HPDE6-E6E7 (cell line): Measurements from ENCODE around the gene SETD5.
"Not testable (repeated sequence)": the region's sequence is repeated elsewhere in the genome, so short reads cannot be mapped to it uniquely, and the experiment has no call there.

ENCODE experiments used
- DNase-seq: peaks from one replicate; pipeline ENCODE4 v3.0.0; 2011; ENCODE audit warnings: missing footprints; ENCODE audit errors: extremely low spot score

Gene SETD5

DNA sequence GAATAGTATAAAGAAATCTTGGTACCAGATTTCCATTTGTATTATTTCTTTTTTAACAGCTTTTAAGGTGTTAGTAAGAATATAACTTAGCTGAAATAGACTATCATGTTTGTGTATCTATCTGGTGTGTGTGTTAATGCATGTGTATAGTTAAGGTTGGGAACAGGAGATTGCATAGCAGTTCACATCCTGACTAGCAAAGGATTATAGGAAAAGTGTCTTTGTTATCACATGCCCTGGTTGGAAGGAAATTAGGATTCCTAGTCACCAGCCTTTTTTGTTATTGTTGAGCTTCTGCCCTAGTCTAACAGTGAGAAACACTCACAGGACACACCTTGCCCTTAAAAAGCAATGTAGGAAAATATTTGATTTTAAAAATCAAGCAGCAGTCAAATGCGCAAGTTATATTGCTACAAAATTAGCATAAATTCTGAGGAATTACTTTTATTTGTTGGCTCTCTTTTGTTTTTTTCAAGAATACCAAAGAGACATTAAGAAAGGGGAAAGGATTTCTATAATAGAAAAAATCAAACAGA, 58.2 kb downstream of the SETD5 start:
- no peak for DNase-seq

DNA sequence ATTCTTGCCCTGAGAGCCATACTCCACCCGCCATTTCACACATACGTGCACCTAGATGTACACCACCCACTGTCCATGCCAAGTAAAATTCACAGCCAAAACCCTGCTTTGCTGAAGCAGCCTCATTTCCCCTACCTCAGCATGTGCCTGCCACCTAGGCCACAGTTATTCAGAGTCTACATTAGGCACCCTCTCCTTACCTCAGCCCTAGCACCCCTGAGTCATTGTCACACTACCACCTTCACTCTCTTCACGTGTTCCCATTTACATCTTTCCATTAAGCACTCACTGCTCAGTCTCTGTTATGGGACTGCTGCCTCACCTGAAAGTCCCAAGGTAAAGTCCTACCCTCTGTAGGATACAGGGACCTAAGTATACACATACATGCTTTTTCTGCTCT, 70.0 kb downstream of the SETD5 start:
- no peak for DNase-seq

DNA sequence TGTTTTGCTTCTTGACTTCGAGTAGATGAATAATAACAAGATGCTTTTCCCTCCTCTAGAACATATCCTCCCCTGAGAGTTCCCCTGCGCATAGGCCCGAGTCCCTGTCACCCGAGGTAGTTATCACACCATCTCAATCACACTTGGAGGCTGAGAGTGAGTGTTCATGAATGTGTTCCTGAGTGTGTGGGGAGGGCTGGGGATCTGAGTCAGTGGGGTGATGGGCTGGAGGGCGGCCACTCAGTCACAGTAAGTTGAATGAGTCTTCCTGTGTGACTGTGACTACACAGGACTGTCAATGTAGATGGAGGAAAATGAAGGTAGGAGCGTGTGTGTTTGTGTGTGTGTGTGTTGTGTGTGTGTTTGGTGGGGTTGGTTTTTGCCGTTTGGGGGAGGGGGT, 71.0 kb downstream of the SETD5 start:
- no peak for DNase-seq

DNA sequence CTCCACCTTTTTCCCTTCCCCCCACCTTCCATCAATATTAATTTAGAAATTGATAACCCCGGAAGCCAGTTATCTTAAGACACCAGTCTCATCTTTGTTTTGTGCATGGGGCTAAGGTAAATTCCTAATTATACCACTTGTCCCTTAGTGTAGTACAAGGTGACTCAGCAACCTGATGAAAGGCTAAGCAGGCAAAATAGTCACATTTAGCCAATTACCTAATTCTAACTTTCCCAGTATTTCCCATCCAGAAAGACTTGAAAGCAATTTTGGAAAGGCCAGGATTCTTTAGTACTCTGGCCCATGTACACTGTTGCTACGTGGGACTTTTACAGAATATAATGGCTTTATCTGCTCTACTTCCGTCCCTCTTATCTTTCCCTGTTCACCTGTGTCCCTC, 72.6 kb downstream of the SETD5 start:
- no peak for DNase-seq

- no peak for DNase-seq
Measured at GRCh38 chr3:9473496-9474065, 76.2 kb downstream of the SETD5 start.

DNA sequence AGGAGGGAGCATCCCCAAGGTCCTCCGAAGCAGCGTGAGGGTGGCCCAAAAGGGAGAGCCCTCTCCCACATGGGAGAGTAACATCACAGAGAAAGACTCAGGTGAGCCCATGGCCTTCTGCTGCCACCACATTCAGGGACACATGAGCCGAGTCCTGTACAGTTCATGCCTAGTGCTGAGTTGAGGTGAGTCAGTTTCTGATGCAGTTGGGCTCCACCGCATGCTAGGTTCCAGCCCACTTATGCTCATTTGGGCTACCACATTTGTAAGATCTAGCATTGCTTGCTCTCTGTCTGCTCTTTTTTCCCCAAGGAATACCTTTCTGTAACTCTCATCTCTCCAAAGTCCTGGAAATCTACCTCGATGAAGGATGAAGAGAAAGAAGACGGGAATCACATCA, 77.1 kb downstream of the SETD5 start:
- DNase-seq, result no peak

DNA sequence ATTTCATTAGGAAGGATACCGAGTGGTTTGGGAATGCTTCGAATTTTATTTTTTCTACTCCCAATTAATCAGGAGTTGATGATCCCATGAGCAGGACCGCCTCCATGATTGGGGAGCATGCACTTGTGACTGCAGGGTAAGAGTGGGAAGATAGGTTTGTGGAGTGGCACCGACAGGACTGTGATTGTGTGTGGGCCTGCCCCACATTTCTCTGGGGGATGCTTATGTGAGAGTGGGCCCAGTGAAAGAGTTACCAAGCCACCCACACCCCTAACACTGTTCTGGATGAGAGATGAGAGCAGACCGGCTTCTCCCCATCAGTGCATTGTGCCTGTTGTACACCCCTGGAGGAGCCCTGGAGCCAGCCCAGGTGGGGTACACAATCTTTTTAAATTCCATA, 79.5 kb downstream of the SETD5 start:
- DNase-seq, result no peak

DNA sequence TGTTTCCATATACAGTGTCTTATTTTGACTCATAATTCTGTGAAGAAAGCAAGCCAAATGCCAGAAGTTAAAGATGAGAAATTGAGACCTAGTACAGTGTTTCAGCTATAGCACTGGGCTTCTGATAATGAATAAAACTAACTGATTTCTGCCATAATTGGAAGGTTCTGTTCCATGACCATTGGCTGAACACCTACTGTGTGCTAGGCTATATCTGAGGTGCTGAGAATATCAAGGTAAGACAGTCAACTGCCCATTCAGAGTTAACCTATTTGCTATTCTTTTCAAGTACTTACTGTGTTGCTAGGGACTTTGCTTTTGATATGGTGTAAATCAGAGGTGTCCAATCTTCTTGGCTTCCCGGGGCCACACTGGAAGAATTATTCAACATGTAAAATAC, 82.8 kb downstream of the SETD5 start:
- DNase-seq, result no peak

DNA sequence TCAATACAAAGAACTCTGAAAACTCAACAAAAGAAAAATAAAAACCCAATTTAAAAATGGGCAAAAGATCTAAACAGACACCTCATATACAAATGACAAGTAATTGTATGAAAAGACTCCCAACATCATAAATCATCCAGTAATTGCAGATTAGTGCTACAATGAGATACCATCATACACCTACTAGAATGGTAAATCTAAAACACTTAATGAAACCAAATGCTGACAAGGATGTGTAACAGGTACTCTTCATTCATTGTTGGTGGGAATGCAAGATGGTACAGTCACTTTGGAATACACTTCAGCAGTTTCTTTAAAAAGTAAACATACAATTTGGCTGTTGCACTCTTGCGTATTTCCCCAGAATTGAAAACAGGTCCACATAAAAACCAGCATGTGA, 87.8 kb downstream of the SETD5 start:
- DNase-seq, result no peak

DNA sequence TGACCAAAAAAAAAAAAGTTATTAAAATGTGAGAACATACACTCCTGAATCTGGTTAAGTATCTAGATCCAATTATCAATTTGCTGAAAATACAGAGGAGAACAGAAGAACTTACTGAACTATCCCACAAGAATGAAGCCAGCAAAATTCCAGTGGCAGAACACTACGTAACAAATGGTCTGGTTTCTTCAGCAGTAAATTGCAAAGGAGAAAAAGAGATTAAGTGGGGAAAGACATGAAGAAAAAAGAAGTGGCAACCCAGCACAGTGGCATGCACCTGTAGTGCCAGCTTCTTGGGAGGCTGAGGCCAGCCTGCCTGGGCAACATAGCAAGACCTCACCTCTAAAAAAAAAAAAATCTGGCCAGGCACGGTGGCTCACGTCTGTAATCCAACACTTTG, 94.1 kb downstream of the SETD5 start:
- DNase-seq, result no peak

- not testable (repeated sequence) for DNase-seq
Measured at GRCh38 chr3:9494036-9494435, 96.6 kb downstream of the SETD5 start.

GRCh38 chr3:9496893-9497292, 99.5 kb downstream of the SETD5 start:
- no peak for DNase-seq

GRCh38 chr3:9497821-9498565, 100.6 kb downstream of the SETD5 start:
- DNase-seq, result peak; percentile 20

DNA sequence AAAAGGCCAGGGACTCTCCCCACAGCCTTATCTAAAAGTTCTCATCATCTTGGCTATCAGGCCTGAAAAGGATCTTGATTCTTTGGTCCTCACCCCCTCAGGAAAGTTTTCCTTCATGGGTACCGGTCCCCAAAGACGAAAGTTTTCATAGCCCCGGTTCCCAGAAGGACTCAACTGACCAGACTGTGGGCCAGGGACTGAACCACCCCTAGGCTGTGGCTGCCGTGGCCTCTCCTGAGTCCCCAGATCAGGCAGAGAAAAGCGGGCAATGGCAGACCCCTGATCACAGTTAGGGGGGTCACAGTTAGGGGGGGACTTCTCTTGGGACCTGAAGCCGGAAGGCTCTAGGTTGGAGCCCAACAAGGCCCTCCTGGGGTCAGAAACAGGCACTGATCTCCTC, 101.4 kb downstream of the SETD5 start:
- no peak for DNase-seq

DNA sequence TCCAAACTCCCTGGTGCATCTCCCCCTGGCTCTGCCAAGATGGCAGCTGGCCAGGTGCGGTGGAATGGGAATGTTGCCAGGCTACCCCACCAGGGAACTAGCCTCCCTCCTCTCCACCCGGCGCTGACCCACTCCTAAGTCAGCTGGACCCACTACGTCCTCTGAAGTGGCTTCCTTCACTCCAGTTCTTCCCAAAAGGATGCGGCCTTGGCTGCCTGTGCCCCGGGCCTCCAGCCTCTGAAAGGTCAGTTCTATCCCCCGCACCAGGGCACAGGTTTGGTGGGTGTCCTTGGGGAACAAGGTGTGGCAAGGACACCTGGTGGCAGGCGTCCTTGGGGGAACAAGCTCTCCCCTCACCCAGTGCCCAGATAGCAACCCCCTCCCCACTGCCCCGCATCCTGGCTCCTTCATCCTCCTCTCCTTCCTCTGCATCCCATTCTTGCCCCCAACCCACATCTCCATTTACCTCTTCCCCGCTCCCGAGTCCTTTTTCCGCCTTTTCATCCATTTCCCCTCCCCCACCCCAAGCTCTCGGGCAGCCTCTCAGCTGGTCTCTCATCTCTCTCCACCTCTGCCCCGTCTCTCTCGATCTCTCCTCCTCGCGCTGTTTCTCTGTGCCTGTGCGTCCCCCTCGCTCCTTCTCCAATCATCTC, 102.2 kb downstream of the SETD5 start:
- DNase-seq, result no peak

- peak; percentile 14 for DNase-seq
Measured at GRCh38 chr3:9500108-9501050, 103.0 kb downstream of the SETD5 start.

DNA sequence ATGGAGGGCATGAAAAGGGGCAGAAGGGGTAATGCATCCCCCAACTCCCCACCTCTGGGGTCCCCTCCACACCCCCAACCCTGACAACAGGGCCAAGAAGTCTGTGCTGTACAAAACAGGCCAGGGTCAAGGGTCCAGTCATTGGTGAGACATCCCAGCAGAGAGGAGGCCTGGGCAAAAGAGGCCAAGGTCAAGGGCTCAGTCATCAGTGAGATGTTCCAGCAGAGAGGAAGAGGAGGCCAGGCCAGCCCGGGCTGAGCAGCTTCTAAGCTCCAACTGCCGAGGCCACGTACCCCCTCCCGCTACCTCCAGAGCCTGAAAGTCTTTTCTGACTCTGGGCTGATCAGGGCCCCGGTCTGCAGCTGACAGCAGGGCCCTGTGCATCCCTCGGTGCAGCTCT, 103.8 kb downstream of the SETD5 start:
- no peak for DNase-seq

DNA sequence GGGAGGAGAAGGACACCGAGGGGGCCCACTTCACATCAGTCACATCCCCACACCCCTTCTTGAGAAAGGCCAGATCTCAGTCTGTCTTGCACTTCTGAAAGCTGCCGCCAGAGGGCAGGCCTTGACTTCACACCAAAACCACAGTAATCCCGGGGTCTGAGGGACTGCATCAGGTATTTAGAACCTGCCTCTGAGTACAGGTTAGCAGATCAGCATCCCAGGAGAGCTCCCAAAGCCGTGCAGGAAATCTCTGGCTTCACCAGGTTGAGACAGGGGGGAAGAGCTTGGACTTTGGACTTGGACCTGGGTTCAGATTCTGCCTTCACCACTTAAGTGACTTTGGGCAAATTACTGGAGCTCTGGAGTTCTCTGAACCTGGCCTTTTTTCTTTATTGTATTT, 105.9 kb downstream of the SETD5 start:
- peak; percentile 16 for DNase-seq

DNA sequence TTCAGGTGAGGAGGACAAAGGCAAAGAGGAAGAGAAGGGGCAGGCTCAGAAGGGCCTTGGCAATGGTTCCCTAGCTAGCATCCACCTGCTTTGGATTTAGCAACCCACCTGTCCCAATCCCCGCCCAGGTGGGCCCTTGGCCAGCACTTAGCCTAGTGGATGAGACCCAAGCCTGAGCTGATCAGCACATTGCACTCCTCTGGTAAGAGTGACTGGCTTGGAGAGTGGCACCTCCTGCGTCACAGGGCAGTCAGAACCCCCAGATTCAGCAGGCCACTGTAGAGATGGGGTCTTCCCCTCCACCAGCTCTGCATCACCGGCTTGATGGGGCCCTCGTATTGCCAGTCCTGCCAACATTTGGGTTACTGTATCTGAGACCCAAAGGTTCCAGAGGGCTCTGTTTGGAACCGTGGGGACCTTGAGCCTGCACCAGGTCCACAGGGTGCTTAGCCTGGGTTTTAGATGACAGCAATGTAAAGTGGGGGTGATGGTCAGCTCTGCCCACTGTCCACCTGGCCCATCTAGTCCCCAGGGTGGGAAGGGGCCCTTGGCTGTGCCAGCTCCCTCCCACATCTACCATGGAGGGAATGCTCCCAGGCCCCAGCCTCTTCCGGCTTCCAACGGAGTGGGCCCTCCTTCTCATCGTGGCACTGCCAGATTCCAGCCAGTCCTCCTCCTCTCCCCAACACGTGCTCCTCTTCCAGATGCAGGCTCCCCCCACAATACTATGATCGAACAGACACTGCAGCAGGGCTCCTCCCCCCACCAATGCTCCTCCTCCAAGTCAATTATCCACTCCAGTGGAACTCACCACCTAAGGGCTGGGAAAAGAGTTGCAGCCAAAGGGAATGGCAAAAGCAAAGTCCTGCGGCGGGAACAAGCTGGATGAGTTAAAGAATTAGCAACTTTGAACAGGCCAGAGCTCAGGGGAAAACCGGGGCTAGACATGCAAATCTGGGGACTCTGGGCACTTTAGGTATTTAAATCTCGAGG, 110.5 kb downstream of the SETD5 start:
- DNase-seq, result no peak

DNA sequence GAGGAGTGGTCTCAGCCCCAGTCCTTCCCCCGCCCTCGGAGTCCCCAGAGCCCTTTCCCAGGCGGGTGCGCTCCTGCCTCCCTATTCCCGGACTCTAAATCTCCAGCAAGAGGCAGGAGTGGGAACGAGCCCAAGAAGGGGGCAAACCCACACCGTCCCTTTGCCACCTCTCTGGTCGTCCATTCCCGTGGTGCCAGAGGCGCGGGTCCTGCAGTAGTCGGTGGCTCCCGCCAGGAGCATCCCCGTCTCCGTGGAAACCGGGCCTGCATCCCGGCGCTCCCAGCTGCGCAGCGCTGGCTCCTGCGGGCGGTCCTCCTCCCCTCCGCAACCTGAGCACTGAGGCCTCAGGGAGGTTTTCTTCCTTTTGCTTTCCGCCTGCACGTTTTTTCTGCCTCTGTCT, 111.4 kb downstream of the SETD5 start:
- DNase-seq, result no peak
